GM15510 (cell line): ENCODE measurements around the gene ZIC1.

Experiments used
- POLR2A ChIP-seq: IDR thresholded peaks from 3 replicates; pipeline ENCODE4 v1.6.1; 2011; ENCODE audit warnings: borderline replicate concordance; ENCODE audit not compliant: insufficient read length; ENCODE audit errors: extremely low read depth

ZIC1 gene

GRCh38 chr3:147426931-147427330, 17.8 kb downstream of the ZIC1 start:
- no peak for TF ChIP-seq POLR2A

GRCh38 chr3:147427746-147428145, 18.6 kb downstream of the ZIC1 start:
- no peak for TF ChIP-seq POLR2A

GRCh38 chr3:147428326-147428725, 19.2 kb downstream of the ZIC1 start:
- TF ChIP-seq POLR2A: no peak

GRCh38 chr3:147428754-147429153, 19.6 kb downstream of the ZIC1 start:
- no peak for TF ChIP-seq POLR2A

GRCh38 chr3:147431751-147432150, 22.6 kb downstream of the ZIC1 start:
- TF ChIP-seq POLR2A: no peak

GRCh38 chr3:147447224-147447623, 38.1 kb downstream of the ZIC1 start:
- no peak for TF ChIP-seq POLR2A

- no peak for TF ChIP-seq POLR2A
These were observed 40.5 kb downstream of the ZIC1 start for GRCh38 chr3:147449669-147450068.

- TF ChIP-seq POLR2A: no peak
These were observed 50.0 kb downstream of the ZIC1 start for GRCh38 chr3:147458995-147459704.

GRCh38 chr3:147462856-147463255, 53.7 kb downstream of the ZIC1 start:
- TF ChIP-seq POLR2A: no peak
